ENCODE measurements around the gene MRPS33.

Gene MRPS33

GRCh38 chr7:141013345-141013715, 1.4 kb downstream of the MRPS33 start:
- Histone ChIP-seq H3K27ac (ENCODE audit: extremely low read depth, low read depth, low read length) (no peak overlapping the region), H3K4me3 (ENCODE audit: low read depth, low read length) (no peak overlapping the region), H3K4me1 (ENCODE audit: control insufficient read depth, insufficient read depth, low read length) (no peaks in the 10 kb centered on the region; the same call in 1 of the 2 replicates), H3K9me3 (ENCODE audit: control insufficient read depth, insufficient read depth, low read depth, low read length) (no peaks in the 10 kb centered on the region), H3K36me3 (ENCODE audit: control insufficient read depth in 2 of 2, insufficient read depth in 1 of 2, low read length in 2 of 2) (peaks cover 0 to 22% of the 10 kb centered on the region in 2 experiments; a peak in 2 of 3 replicates)
- no peak for TF ChIP-seq KLF17 (tag by site-specific recombination; IDR thresholded peaks at IDR 0.05)
- TF ChIP-seq ZNF776 (tag by site-specific recombination; IDR thresholded peaks at IDR 0.05; ENCODE audit: borderline replicate concordance) = no peak
- no peak for TF ChIP-seq REST (tag by site-specific recombination; IDR thresholded peaks at IDR 0.05)
- TF ChIP-seq MEIS1 (CRISPR knock-in tag; IDR thresholded peaks at IDR 0.05; ENCODE audit: borderline replicate concordance) = no peak
- no peak for TF ChIP-seq ZNF785 (tag by site-specific recombination; IDR thresholded peaks at IDR 0.05)
- TF ChIP-seq ZNF558 (tag by site-specific recombination; IDR thresholded peaks at IDR 0.05) = no peak
- no peak for TF ChIP-seq ZNF792 (tag by site-specific recombination; IDR thresholded peaks at IDR 0.05)
- TF ChIP-seq ZNF146 (tag by site-specific recombination; IDR thresholded peaks at IDR 0.05) = no peak
- CTCF ChIA-PET = interaction anchor here (0.6 to 3.3 kb wide), 10 partner anchors 12 to 579 kb away, joined by 3 to 34 read pairs (median 4); no protein-coding TSS in a partner anchor
- POLR2A ChIA-PET = interaction anchor here (2.2 kb wide), 1 partner anchor 62 kb away, joined by 10 read pairs; no protein-coding TSS in a partner anchor

GRCh38 chr7:141012696-141013344, 1.9 kb downstream of the MRPS33 start:
- TF ChIP-seq ZNF664 (tag by site-specific recombination; IDR thresholded peaks at IDR 0.05) = no peak
- TF ChIP-seq ATF2 (tag by site-specific recombination; IDR thresholded peaks at IDR 0.05; ENCODE audit: low read depth) = 0 out of 2 replicates have a peak, but pooled peaks have one; percentile 30
- ChIA-PET POLR2A (no interaction called here), CTCF (interaction anchor here (0.6 to 3.3 kb wide), 8 partner anchors 9 to 580 kb away, joined by 3 to 34 read pairs (median 4); no protein-coding TSS in a partner anchor)
- no peak overlapping the region for H3K4me3 ChIP-seq (ENCODE audit: low read depth, low read length)
- no peak overlapping the region for H3K27ac ChIP-seq (ENCODE audit: extremely low read depth, low read depth, low read length)
- no peaks in the 10 kb centered on the region for H3K9me3 ChIP-seq (ENCODE audit: control insufficient read depth, insufficient read depth, low read depth, low read length)
- no peaks in the 10 kb centered on the region; the same call in 1 of the 2 replicates for H3K4me1 ChIP-seq (ENCODE audit: control insufficient read depth, insufficient read depth, low read length)
- H3K36me3 ChIP-seq (ENCODE audit: control insufficient read depth in 2 of 2, insufficient read depth in 1 of 2, low read length in 2 of 2) = peaks cover 0 to 27% of the 10 kb centered on the region in 2 experiments; a peak in 2 of 3 replicates

GRCh38 chr7:141012044-141012685, 2.6 kb downstream of the MRPS33 start:
- Histone ChIP-seq H3K4me3 (ENCODE audit: low read depth, low read length) (no peak overlapping the region), H3K4me1 (ENCODE audit: control insufficient read depth, insufficient read depth, low read length) (no peaks in the 10 kb centered on the region; the same call in 1 of the 2 replicates), H3K9me3 (ENCODE audit: control insufficient read depth, insufficient read depth, low read depth, low read length) (no peaks in the 10 kb centered on the region), H3K27ac (ENCODE audit: extremely low read depth, low read depth, low read length) (no peak overlapping the region), H3K36me3 (ENCODE audit: control insufficient read depth in 2 of 2, insufficient read depth in 1 of 2, low read length in 2 of 2) (peaks cover 0 to 34% of the 10 kb centered on the region in 2 experiments; a peak in 2 of 3 replicates)
- ChIA-PET POLR2A (no interaction called here), CTCF (interaction anchor here (0.6 to 3.3 kb wide), 18 partner anchors 10 to 622 kb away, joined by 3 to 34 read pairs (median 4); no protein-coding TSS in a partner anchor)
- no peak for TF ChIP-seq KLF8 (tag by site-specific recombination; IDR thresholded peaks at IDR 0.05)
- TF ChIP-seq PRDM1 (tag by site-specific recombination; IDR thresholded peaks at IDR 0.05) = no peak
- peak; percentile 27; the same call in 1 of the 2 replicates for TF ChIP-seq ZXDB (tag by site-specific recombination; IDR thresholded peaks at IDR 0.05)
- 0 out of 2 replicates have a peak, but pooled peaks have one; percentile 22 for TF ChIP-seq ZNF335 (tag by site-specific recombination; conservative IDR thresholded peaks at IDR 0.05)
- no peak for TF ChIP-seq ZNF560 (tag by site-specific recombination; IDR thresholded peaks at IDR 0.05; ENCODE audit: borderline replicate concordance)
- no peak for TF ChIP-seq GLIS1 (tag by site-specific recombination; IDR thresholded peaks at IDR 0.05)
- 0 out of 2 replicates have a peak, but pooled peaks have one; percentile 25 for TF ChIP-seq ZEB2 (tag by site-specific recombination; IDR thresholded peaks at IDR 0.05)
- no peak for TF ChIP-seq ZNF174 (tag by site-specific recombination; IDR thresholded peaks at IDR 0.05)
- TF ChIP-seq ZNF2 (tag by site-specific recombination; IDR thresholded peaks at IDR 0.05) = peak; percentile 76
- peak; percentile 97 for TF ChIP-seq ZNF362 (tag by site-specific recombination; IDR thresholded peaks at IDR 0.05)
- peak; percentile 56 for TF ChIP-seq ZNF341 (tag by site-specific recombination; IDR thresholded peaks at IDR 0.05; ENCODE audit: low read depth)
- no peak for TF ChIP-seq ZNF670 (tag by site-specific recombination; IDR thresholded peaks at IDR 0.05; ENCODE audit: low read depth)
- TF ChIP-seq ZFP37 (tag by site-specific recombination; IDR thresholded peaks at IDR 0.05) = no peak
- TF ChIP-seq ZFP69B (tag by site-specific recombination; IDR thresholded peaks at IDR 0.05) = no peak
